ENCODE measurements around the gene SLC33A1.

DNA sequence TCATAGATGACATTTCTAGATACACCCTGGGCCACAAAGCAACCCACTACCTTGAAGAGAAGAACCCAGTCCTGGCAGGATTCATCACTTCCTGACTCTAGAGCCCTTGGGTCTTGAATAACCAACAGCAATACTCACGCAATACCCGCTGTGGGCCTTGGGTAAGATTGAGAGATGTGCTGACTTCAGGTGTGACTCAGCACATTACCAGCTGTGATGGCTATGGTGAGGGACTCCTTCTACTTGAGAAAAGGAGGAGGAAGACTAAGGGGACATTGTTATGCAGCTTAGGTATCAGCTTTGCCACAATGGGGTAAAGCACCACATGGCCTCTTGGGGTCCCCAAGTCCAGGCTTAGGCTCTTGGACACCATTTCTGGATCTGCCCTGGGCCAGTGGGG, 63.0 kb downstream of the SLC33A1 start:
- TF ChIP-seq, protein P1, sequence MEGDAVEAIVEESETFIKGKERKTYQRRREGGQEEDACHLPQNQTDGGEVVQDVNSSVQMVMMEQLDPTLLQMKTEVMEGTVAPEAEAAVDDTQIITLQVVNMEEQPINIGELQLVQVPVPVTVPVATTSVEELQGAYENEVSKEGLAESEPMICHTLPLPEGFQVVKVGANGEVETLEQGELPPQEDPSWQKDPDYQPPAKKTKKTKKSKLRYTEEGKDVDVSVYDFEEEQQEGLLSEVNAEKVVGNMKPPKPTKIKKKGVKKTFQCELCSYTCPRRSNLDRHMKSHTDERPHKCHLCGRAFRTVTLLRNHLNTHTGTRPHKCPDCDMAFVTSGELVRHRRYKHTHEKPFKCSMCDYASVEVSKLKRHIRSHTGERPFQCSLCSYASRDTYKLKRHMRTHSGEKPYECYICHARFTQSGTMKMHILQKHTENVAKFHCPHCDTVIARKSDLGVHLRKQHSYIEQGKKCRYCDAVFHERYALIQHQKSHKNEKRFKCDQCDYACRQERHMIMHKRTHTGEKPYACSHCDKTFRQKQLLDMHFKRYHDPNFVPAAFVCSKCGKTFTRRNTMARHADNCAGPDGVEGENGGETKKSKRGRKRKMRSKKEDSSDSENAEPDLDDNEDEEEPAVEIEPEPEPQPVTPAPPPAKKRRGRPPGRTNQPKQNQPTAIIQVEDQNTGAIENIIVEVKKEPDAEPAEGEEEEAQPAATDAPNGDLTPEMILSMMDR (IDR thresholded peaks at IDR 0.05), result no peak
- TF ChIP-seq POLR2A (IDR thresholded peaks at IDR 0.05) (no peak), POLR2AphosphoS5 (IDR thresholded peaks at IDR 0.05) (no peak), EP300 (IDR thresholded peaks at IDR 0.05) (no peak)

Measured in upper lobe of left lung (tissue), 4 donors.